Rectal smooth muscle tissue (tissue), 1 donor: Measurements from ENCODE around the gene HEATR9.
A peak's percentile ranks its signal among the peaks of the same experiment; 100 is the strongest.

Experiments
- H3K27ac ChIP-seq: one replicate; pipeline ENCODE4 v1.7.0; 2013; ENCODE audit warnings: low read depth, low read length, inconsistent platforms
- H3K27me3 ChIP-seq: one replicate; pipeline ENCODE4 v1.7.0; 2013; ENCODE audit warnings: low read length; ENCODE audit not compliant: control insufficient read depth, insufficient read depth
- H3K36me3 ChIP-seq: one replicate; pipeline ENCODE4 v1.7.0; 2013; ENCODE audit warnings: low read length; ENCODE audit not compliant: control insufficient read depth, insufficient read depth
- H3K4me1 ChIP-seq: one replicate; pipeline ENCODE4 v1.7.0; 2013; ENCODE audit warnings: low read length; ENCODE audit not compliant: control insufficient read depth, insufficient read depth
- H3K4me3 ChIP-seq: one replicate; pipeline ENCODE4 v1.7.0; 2013; ENCODE audit warnings: low read length
- H3K9ac ChIP-seq: one replicate; pipeline ENCODE4 v1.7.0; 2013; ENCODE audit warnings: low read length

Gene HEATR9

GRCh38 chr17:35808240-35808961, 60.3 kb downstream of the HEATR9 start:
- Histone ChIP-seq H3K27me3 (no peaks in the 10 kb centered on the region), H3K4me1 (peaks cover 13% of the 10 kb centered on the region), H3K9ac (no peak overlapping the region), H3K36me3 (no peaks in the 10 kb centered on the region), H3K27ac (peak overlapping the region; percentile 97), H3K4me3 (peak overlapping the region; percentile 85)

DNA sequence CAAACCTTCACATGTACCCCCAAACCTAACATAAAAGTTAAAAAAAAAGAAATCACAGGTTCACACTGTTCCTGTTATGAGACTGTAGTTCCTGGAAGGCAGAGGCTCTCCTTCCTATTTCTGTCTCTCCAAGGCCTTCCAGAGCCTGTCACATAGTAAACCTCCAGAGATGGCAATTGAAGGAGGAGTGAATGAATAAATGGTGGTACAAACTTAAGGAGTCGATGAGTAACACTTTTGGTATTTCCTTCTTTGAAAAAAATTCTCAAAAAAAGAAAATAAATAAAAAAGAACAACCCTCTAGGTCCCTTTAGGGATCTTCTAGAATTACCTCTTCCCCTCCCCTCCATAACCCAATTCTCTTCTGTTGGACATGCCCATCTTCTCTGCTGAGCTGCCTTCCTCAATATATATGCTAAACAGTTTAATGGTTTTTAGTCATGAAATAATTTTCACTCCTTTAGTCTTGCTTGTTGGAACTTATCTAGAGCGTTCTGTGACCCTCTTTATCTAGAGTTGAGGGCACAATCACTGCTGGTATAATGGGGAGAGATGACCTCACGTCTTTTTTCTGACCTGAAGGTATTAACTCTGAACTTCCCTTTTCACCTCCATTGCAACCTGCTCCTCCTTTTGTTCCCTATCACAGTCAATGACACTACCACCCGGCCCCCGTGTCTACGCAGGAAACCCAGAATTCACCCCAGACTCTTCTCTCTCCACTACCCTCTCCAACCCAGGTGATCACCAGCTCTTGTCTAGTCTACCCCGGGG, 61.1 kb downstream of the HEATR9 start:
- H3K27ac ChIP-seq: no peak overlapping the region
- H3K4me3 ChIP-seq: no peak overlapping the region
- H3K27me3 ChIP-seq: no peaks in the 10 kb centered on the region
- H3K4me1 ChIP-seq: peaks cover 13% of the 10 kb centered on the region
- H3K36me3 ChIP-seq: no peaks in the 10 kb centered on the region
- no peak overlapping the region for H3K9ac ChIP-seq
